ENCODE data around the gene PAM.
A peak's percentile ranks its signal among the peaks of the same experiment; 100 is the strongest.

The PAM gene

DNA sequence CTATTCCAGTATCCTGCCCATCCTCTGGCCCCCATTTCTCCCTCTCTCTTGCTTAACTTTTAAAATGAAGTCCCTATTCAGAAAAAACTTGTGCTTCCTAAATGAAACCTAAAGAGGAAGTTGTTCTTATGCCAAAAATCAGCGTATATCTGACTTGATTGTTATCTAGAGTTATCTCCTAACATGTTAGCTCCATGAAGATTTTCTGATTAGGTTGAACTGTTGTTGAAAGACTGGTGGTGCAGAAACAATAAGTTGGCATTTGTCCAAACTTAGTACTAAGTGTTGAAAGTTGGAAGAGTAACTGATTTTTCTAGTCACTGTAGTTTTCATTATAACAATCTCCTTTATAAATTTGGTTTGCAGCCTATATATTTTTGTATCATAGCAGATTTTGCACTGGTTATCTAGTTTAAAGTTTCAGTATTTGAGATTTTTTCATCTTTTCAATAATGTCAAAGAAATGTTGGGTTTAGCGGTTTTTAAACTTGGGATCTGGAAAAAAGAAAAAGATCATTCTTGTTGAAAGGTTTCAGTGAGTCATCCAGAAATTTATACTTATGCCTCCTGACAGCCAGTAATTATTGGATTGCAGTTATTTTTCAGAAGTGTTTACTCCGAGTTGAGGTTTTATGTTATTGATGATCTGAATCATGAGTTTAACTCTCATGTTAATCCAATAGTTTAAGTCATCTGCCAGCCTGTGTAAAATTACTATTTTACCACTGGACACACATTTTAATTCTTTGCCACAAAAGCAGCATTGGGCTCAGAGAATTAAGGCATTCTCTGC, 60.6 kb downstream of the PAM start:
- peak; percentile 51 for DNase-seq

GRCh38 chr5:102818345-102818744, 63.2 kb downstream of the PAM start:
- no peak for DNase-seq

DNA sequence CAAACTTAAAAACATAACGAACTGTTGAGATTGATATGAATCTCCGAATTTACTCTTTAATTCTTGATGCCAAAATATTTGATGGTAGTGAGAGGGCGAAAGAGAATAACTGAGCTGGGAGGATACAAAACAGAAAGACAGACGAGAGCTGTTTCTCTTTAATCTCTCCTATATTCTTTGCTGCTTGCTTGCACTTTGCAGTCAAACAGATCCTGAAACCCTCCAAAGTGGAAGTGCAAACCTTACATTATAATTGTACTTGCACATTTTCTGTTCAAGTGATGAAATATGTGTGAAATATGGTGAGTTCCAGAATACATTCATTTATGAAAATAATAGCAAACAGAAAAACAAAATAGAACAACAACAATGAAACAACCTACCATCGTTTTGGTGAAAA, 63.8 kb downstream of the PAM start:
- DNase-seq = no peak

DNA sequence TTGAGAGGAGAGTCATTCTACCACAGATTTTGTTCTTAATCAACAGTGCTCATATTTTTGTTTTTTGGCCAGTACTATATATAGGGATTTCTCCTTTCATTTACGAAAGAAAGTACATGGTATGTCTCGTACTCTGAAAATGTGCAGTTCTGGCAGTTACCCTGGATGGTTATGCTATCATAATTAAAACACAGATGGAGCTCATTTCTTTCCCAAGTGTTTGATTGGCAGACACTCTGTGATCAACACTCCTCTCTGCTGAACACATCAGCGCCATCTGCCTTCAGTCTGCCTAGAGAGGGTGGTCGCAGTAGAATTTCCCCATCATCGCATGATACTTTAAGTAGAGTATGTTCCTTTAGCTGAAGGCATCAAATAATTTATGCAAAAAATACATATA, 64.5 kb downstream of the PAM start:
- peak; percentile 37 for DNase-seq

- DNase-seq = peak; percentile 79
Observed at GRCh38 chr5:102823441-102823874, 68.4 kb downstream of the PAM start.

- no peak for DNase-seq
Observed at GRCh38 chr5:102826629-102827028, 71.5 kb downstream of the PAM start.

DNA sequence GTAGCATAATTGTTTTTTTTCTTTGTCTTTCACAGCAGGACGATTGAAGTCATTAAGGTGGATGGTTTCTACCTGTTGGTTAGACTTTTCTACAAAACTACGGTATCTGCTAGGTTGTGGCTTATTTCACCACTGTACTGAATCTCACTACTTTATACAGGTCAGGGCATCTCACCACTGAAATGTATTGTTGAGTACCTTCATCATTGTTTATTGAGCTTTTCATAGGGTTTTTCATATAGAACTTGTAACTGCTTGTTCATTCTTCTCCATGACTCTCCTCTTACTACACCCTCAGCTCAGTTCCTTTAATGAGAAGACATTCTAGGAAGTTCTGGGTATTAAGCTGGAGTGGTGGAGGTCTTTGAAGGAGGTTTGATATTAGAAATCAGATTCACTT, 75.1 kb downstream of the PAM start:
- no peak for DNase-seq

- no peak for DNase-seq
Observed at GRCh38 chr5:102832445-102832844, 77.3 kb downstream of the PAM start.

DNA sequence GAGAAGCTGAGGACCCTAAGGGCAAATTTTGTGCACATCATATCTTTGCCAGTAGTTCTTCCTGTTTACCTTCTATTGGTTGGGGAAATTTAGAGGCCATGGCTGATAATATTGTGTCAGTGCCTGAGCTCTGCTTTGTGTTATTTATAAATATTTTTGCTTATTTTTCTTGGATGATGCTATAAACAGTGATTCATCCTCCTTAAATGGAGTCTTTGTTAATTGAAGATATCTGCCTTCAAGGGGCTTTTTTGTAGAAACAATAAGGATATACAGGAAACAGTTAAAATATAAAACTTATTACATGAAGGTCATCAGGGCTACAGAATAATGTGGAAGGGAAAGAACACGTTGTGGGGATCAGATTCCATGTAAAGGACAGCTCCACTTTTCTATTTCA, 78.0 kb downstream of the PAM start:
- no peak for DNase-seq

DNA sequence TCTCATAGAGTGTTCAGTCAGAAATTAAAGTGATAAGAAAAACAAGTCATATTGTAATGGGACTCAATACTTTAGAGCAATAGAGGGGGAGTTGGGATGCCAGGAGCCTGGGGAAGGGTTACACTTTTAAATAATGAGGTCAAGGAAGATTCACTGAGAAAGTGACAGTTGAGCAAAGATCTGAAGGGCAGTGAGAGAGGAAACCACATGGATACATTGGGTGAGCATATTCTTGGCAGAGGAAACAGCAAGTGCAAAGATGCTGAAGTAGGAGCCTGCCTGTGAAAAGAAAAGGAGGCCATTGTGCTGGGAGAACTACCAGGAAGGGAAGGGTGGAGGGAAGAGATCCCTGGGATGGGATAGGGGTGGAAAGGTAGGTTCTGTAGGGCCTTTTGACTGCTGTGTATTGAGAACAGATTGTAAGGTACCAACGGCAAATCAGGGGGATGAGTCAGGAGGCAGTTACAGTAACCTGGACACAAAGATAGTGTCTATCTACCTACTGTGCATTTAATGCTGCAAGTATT, 79.4 kb downstream of the PAM start:
- DNase-seq = no peak

DNA sequence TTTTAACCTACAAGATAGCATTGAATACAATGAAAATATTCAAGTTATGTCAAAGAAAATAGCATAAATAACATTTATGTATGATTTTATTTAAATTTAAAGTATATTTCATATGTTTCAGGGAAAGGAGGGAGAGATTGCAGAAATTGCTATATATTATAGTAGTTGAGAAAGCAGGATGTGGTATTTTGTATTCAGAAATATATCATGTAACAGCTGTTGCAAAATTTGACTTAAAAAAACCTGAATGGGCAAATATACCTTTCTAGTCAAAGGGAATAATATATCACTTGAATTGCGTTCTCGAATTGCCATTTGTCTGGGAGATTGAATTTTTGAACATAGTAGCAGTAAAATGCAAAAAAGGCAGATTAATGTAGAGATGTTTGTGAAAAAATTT, 80.6 kb downstream of the PAM start:
- no peak for DNase-seq

- no peak for DNase-seq
Observed at GRCh38 chr5:102841021-102841420, 85.9 kb downstream of the PAM start.

DNA sequence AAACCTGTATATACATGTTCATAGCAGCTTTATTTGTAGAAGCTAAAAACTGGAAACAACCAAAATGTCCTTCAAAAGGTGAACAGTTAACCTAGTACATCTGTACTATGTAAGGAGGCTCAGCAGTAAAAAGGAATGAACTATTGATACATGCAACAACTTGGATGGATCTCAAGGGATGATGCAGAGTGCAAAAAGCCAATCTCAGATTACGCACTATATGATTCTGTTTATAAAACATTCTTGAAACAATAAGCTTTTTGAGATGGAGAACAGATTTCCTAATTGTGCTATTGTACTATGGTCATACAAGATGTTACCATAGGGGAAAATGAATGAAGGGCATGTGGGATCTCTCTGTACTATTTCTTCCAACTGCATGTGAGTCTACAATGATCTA, 88.9 kb downstream of the PAM start:
- no peak for DNase-seq

- no peak for DNase-seq
Observed at GRCh38 chr5:102845041-102845440, 89.9 kb downstream of the PAM start.

DNA sequence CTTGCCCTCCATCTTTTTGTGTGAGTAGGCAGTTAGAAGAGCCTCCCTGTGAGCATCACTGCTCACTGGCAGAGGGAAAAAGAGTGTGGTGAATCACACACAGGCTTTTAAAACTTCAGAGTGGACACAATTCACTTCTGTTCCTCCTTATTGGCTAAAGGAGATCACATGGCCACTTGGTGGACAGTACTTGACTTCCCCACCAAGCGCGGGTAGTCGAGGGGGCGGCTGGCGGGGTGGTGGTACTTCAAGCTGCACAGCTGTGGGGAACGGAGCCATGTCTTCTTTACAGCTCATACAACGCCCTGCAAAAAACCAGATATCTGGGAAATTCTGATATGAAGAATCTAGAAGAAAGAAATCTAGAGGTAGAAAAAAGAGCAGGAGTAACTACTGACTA, 95.4 kb downstream of the PAM start:
- no peak for DNase-seq

DNA sequence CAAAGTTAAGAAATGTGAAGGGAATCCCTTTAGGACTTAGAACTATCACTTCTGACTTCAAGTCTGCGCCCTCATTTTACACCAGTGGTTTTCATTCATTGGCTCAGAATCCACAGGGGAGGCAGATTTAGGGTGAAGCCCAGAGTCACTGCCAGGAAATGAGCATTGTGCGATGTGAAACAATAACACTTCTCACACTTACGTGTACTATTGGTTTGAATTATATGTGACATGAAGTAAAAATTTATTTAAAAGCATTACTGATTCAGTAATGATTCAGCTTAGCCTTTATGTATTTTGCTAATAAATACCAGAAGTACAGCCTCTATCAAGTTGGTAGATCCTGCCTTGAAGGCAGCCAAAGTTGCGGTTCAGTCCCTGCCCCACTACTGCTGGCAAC, 98.6 kb downstream of the PAM start:
- peak; percentile 89 for DNase-seq

- no peak for DNase-seq
Observed at GRCh38 chr5:102855681-102856388, 100.7 kb downstream of the PAM start.

- peak; percentile 87 for DNase-seq
Observed at GRCh38 chr5:102856389-102856777, 101.3 kb downstream of the PAM start.

GRCh38 chr5:102857076-102857818, 102.1 kb downstream of the PAM start:
- peak; percentile 36 for DNase-seq

- peak; percentile 18 for DNase-seq
Observed at GRCh38 chr5:102858221-102858620, 103.1 kb downstream of the PAM start.

DNA sequence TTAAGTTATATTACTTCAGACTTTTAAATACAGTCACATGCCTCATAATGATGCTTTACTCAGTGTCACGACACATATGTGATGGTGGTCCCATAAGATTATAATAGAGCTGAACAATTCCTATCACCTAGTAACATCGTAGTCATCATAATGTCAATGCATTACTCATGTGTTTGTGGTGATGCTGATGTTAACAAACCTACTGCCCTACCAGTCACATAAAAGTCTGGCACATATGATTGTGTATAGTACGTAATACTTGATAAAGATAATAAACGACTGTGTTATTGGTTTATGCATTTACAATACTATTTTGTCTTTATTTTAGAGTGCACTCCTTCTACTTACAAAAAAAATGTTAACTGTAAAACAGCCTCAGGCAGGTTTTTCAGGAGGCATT, 103.7 kb downstream of the PAM start:
- DNase-seq = peak; percentile 75

DNA sequence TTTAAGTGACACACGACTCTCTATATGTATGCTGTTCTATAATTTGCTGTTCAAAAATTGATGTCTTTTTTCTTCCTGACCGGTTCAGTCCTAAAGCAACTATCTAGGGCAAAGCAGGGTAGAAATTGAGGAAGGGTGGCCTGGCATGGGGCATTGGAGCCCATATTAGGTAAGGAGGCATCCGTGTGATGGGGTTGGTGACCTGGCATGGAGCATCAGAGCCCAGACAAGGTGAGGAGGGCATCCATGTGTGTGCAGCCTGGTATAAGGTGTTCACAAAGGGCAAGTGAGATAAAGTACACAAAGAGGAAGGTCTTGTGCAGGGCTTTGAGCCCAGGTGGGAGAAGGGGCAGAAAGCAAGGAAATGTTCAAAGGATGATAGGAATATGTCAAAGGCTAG, 104.9 kb downstream of the PAM start:
- no peak for DNase-seq

DNA sequence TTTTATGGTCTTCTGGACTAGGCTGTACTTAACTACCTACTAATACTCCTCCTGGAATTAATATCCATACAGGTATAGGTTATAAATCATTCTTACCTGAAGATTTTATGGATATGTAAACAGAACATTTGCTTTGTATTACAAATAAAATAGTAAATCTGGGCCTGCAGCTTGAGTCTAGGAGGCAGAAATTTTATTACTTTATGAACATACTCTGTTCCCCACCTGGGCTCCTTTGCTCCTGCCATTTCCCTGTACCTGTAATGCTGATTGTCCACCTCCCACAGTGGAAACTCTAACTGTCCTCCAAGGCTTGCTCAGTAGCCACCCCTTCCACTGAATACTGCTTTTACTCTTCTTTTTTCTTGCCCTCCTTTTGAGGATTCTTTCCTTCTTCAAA, 108.0 kb downstream of the PAM start:
- no peak for DNase-seq

Measured in fibroblast of skin of right biceps (primary cell).